IMR-90 (cell line): ENCODE measurements around the gene ZCCHC12. TPM values are rescaled to one million over a fixed set of nuclear protein-coding genes. Genes with fewer than 3 reads are reported as not detected.

Experiments
- ATAC-seq: fragments of 200-7000 bp; cut with Tn5 transposase; 2 replicates; pipeline ENCODE4 v1.9.1; 2020; ENCODE audit warnings: low read depth, mild to moderate bottlenecking, moderate library complexity
- BruUV-seq: library from RNA; stranded (reverse); fragments of 400-500 nt; replicated peaks from 2 replicates; lab custom pipeline; 2021; lab: Mats Ljungman, UMichigan
- CTCF ChIA-PET: fragments of 300-600 bp; formaldehyde crosslinking; extraction: SDS; loops from one replicate; lab custom pipeline; 2021; ENCODE audit warnings: antibody characterized with exemption; lab: Yijun Ruan, JAX
- POLR2A ChIA-PET: fragments of 300-600 bp; sonication (Branson Sonifier 250); formaldehyde crosslinking; loops from one replicate; lab custom pipeline; 2022; ENCODE audit warnings: antibody characterized with exemption; ENCODE audit not compliant: unreplicated experiment; lab: Charles Lee
- DNase-seq: peaks from one replicate; pipeline ENCODE4 v3.0.0; 2013
- H2AFZ ChIP-seq: replicated peaks from 2 replicates; pipeline ENCODE3; 2013; ENCODE audit warnings: low read length, mild to moderate bottlenecking; ENCODE audit not compliant: poor library complexity
- H2AK5ac ChIP-seq: 2 replicates; pipeline ENCODE4 v1.6.1; 2013; ENCODE audit warnings: low read depth, low read length, inconsistent platforms
- H2AK9ac ChIP-seq: replicated peaks from 2 replicates; pipeline ENCODE3; 2013; ENCODE audit warnings: mild to moderate bottlenecking, low read depth, low read length, moderate library complexity; ENCODE audit not compliant: poor library complexity
- H2BK120ac ChIP-seq: 2 replicates; pipeline ENCODE4 v1.6.1; 2013; ENCODE audit warnings: low read depth, low read length, inconsistent platforms
- H2BK15ac ChIP-seq: 3 replicates; pipeline ENCODE4 v1.6.1; 2013; ENCODE audit warnings: low read depth, low read length, inconsistent platforms
- H2BK20ac ChIP-seq: 2 replicates; pipeline ENCODE4 v1.6.1; 2013; ENCODE audit warnings: low read depth, mild to moderate bottlenecking, inconsistent platforms, low read length, moderate library complexity
- H2BK5ac ChIP-seq: 2 replicates; pipeline ENCODE4 v1.6.1; 2013; ENCODE audit warnings: mild to moderate bottlenecking, low read depth, low read length, inconsistent platforms; ENCODE audit not compliant: poor library complexity, severe bottlenecking
- H3K14ac ChIP-seq: replicated peaks from 2 replicates; pipeline ENCODE4 v1.6.1; 2013; ENCODE audit warnings: low read depth, low read length, inconsistent platforms
- H3K18ac ChIP-seq: 2 replicates; pipeline ENCODE4 v1.6.1; 2013; ENCODE audit warnings: low read depth, low read length, control low read depth
- H3K23ac ChIP-seq: 2 replicates; pipeline ENCODE4 v1.6.1; 2013; ENCODE audit warnings: low read depth, low read length, inconsistent platforms
- H3K27ac ChIP-seq: 2 replicates; pipeline ENCODE4 v1.5.1; 2013; ENCODE audit warnings: mild to moderate bottlenecking, control low read depth, low read length; ENCODE audit not compliant: insufficient read depth
- H3K27me3 ChIP-seq: 2 replicates; pipeline ENCODE4 v1.6.1; 2013; ENCODE audit warnings: low read length; ENCODE audit not compliant: control insufficient read depth, insufficient read depth
- H3K36me3 ChIP-seq: 2 replicates; pipeline ENCODE4 v1.6.1; 2013; ENCODE audit warnings: low read length, mixed read lengths; ENCODE audit not compliant: control insufficient read depth, insufficient read depth
- H3K4ac ChIP-seq: 2 replicates; pipeline ENCODE4 v1.6.1; 2013; ENCODE audit warnings: low read depth, low read length, inconsistent platforms
- H3K4me1 ChIP-seq: 2 replicates; pipeline ENCODE4 v1.6.1; 2013; ENCODE audit warnings: low read length, mixed read lengths; ENCODE audit not compliant: control insufficient read depth, insufficient read depth
- H3K4me2 ChIP-seq: 2 replicates; pipeline ENCODE4 v1.6.1; 2013; ENCODE audit warnings: low read depth, mild to moderate bottlenecking, control low read depth, low read length, moderate library complexity
- H3K4me3 ChIP-seq: 2 replicates; pipeline ENCODE4 v1.5.1; 2013; ENCODE audit warnings: low read depth, mild to moderate bottlenecking, control low read depth, low read length, moderate library complexity; ENCODE audit not compliant: insufficient read depth
- H3K56ac ChIP-seq: 2 replicates; pipeline ENCODE4 v1.6.1; 2013; ENCODE audit warnings: low read length, inconsistent platforms; ENCODE audit not compliant: insufficient read depth; ENCODE audit errors: extremely low read depth
- H3K79me1 ChIP-seq, 2 experiments: 2 replicates each; pipeline ENCODE4 v1.6.1; 2013; ENCODE audit warnings: low read length in 2 of 2, inconsistent platforms in 1 of 2, low read depth in 1 of 2
- H3K9ac ChIP-seq: 2 replicates; pipeline ENCODE4 v1.6.1; 2013; ENCODE audit warnings: low read depth, low read length, control low read depth
- H3K9me1 ChIP-seq: 2 replicates; pipeline ENCODE4 v1.6.1; 2013; ENCODE audit warnings: low read length, inconsistent platforms; ENCODE audit not compliant: insufficient read depth
- H3K9me3 ChIP-seq: 2 replicates; pipeline ENCODE4 v1.6.1; 2013; ENCODE audit warnings: low read length; ENCODE audit not compliant: control insufficient read depth, insufficient read depth
- H4K20me1 ChIP-seq: 2 replicates; pipeline ENCODE4 v1.6.1; 2013; ENCODE audit warnings: low read length, inconsistent platforms; ENCODE audit not compliant: insufficient read depth
- H4K5ac ChIP-seq: 2 replicates; pipeline ENCODE4 v1.6.1; 2013; ENCODE audit warnings: mild to moderate bottlenecking, low read depth, low read length, control low read depth
- H4K8ac ChIP-seq, 2 experiments: 2 replicates each; pipeline ENCODE4 v1.6.1; 2013; ENCODE audit warnings: low read depth in 2 of 2, low read length in 2 of 2, control low read depth in 1 of 2, inconsistent platforms in 1 of 2
- H4K91ac ChIP-seq: 2 replicates; pipeline ENCODE4 v1.6.1; 2013; ENCODE audit warnings: low read depth, low read length, inconsistent platforms; ENCODE audit not compliant: insufficient read depth
- CEBPB ChIP-seq: IDR thresholded peaks from 2 replicates; pipeline ENCODE4 v1.6.1; 2012; ENCODE audit warnings: low read depth, low read length, improper control_type of control experiment
- MAZ ChIP-seq: IDR thresholded peaks from 2 replicates; pipeline ENCODE4 v1.6.1; 2012; ENCODE audit warnings: low read depth, mild to moderate bottlenecking, low read length, improper control_type of control experiment, moderate library complexity, borderline replicate concordance
- SMC3 ChIP-seq: fragments of 150-350 bp; IDR thresholded peaks from 2 replicates; pipeline ENCODE4 v1.6.1; 2016; ENCODE audit warnings: low read depth, mild to moderate bottlenecking, antibody characterized with exemption, low read length, moderate library complexity
- WGBS, 2 experiments: methylation state at CpG; one replicate each; pipeline versions ENCODE4 v1.1.5 to v1.1.7; 2013; ENCODE audit warnings: missing lambda C conversion rate in 2 of 2; ENCODE audit not compliant: insufficient read length in 1 of 2; ENCODE audit errors: extremely low coverage in 2 of 2; 5-methylcytosine and 5-hydroxymethylcytosine counted together
- dilution Hi-C: fragments of 300-500 bp; cut with HindIII; formaldehyde crosslinking; loops from one replicate; pipeline ENCODE4 v1.14.3; 2018; ENCODE audit warnings: low sequenced_read_pairs; ENCODE audit not compliant: unreplicated experiment
- in situ Hi-C: fragments of 300-500 bp; cut with MboI; formaldehyde crosslinking; loops from 3 replicates; pipeline ENCODE4 v1.14.3; 2019; ENCODE audit warnings: low sequenced_read_pairs, inconsistent platforms, mixed read lengths
- intact Hi-C: fragments of 100-400 bp; cut with micrococcal nuclease; formaldehyde crosslinking; loops from 2 replicates; pipeline ENCODE4 v1.10.0; 2022
- polyA plus RNA-seq, 3 experiments: library from polyadenylated mRNA; depleted of rRNA; stranded (reverse); fragments of >200 nt; gene quantifications; 2 replicates each; pipeline ENCODE4 v1.2.3, GENCODE V29; 2012; ENCODE audit warnings: low replicate concordance in 1 of 3
- total RNA-seq: library from RNA; depleted of rRNA; stranded (reverse); fragments of >200 nt; gene quantifications from 2 replicates; pipeline ENCODE4 v1.2.3, GENCODE V29; 2012

The ZCCHC12 gene
- total and polyA plus RNA-seq, 2 of the 4 experiments (the other 2 are of a cell fraction), result under 0.01 to 0.07 TPM

DNA sequence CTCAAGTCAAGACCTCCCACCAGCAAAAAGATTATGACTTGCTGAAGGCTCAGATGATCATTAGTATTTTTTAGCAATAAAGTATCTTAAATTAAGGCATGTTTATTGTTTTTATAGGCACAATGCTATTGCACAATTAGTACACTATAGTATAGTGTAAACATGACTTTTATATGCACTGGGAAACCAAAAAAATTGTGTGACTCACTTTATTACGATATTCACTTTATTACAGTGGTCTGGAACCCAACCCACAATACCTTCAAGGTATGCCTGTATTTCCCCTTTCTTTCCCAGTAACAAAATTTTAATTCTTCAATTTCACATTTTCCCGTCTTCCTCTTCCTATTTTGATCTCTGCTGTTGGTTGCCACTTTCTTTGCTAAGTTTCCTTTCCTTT, 37.7 kb downstream of the ZCCHC12 start:
- H2BK5ac ChIP-seq, result no peak overlapping the region
- no peak overlapping the region for H3K18ac ChIP-seq
- H3K27me3 ChIP-seq, result peaks cover 2% of the 10 kb centered on the region; the same call in 1 of the 2 replicates
- H3K9me3 ChIP-seq, result no peaks in the 10 kb centered on the region
- no peaks in the 10 kb centered on the region for H3K79me1 ChIP-seq
- H3K4me2 ChIP-seq, result no peak overlapping the region
- ChIA-PET POLR2A (no interaction called here), CTCF (no interaction called here)
- H2AK5ac ChIP-seq, result no peak overlapping the region
- dilution Hi-C loops, result no loop called here
- H3K9ac ChIP-seq, result no peak overlapping the region
- H2BK120ac ChIP-seq, result no peak overlapping the region
- no peak overlapping the region for H2BK15ac ChIP-seq
- no peak for DNase-seq
- 0% methylated on average over 1 of the region's 2 CpGs; no CpG with 5 or more reads in 1 of the 2 experiments for WGBS, 2 experiments
- 0 out of 2 replicates have a peak, but pooled peaks have one; percentile 6 for TF ChIP-seq CEBPB
- TF ChIP-seq SMC3, result no peak
- TF ChIP-seq MAZ, result no peak
- intact Hi-C loops, result no loop called here
- H4K20me1 ChIP-seq, result no peaks in the 10 kb centered on the region
- no peak overlapping the region for H4K8ac ChIP-seq
- no peak overlapping the region for H3K56ac ChIP-seq
- no peak overlapping the region for H3K27ac ChIP-seq
- H2BK20ac ChIP-seq, result no peak overlapping the region
- no peak overlapping the region for H2AFZ ChIP-seq
- H2AK9ac ChIP-seq, result no peak overlapping the region
- H3K36me3 ChIP-seq, result no peaks in the 10 kb centered on the region
- no peak overlapping the region for H4K91ac ChIP-seq
- ATAC-seq, result no peak
- H3K9me1 ChIP-seq, result no peaks in the 10 kb centered on the region
- no peak overlapping the region for H3K14ac ChIP-seq
- H4K5ac ChIP-seq, result no peak overlapping the region
- H3K4me3 ChIP-seq, result no peak overlapping the region
- no peak overlapping the region for H3K23ac ChIP-seq
- H3K4me1 ChIP-seq, result no peaks in the 10 kb centered on the region
- H3K4ac ChIP-seq, result no peak overlapping the region
- in situ Hi-C loops, result no loop called here
- BruUV-seq, result no TSS peak
